Endothelial cell (in vitro differentiated cells): ENCODE data around the gene SLC27A1. TPM values are rescaled to one million over a fixed set of nuclear protein-coding genes. Genes with fewer than 3 reads are reported as not detected.
"Not testable (repeated sequence)": the region's sequence is repeated elsewhere in the genome, so short reads cannot be mapped to it uniquely, and the experiment has no call there.

Source experiments
- DNase-seq: peaks from one replicate; pipeline ENCODE4 v3.0.0; 2021; ENCODE audit warnings: low spot score
- H3K27ac Mint-ChIP-seq: one replicate; pipeline ENCODE4 v1.8.0; 2021; ENCODE audit warnings: mixed read lengths, inconsistent platforms; ENCODE audit not compliant: unreplicated experiment
- H3K27me3 Mint-ChIP-seq: one replicate; pipeline ENCODE4 v1.8.0; 2021; ENCODE audit warnings: mild to moderate bottlenecking, moderate library complexity, mixed read lengths, inconsistent platforms; ENCODE audit not compliant: unreplicated experiment
- H3K36me3 Mint-ChIP-seq: one replicate; pipeline ENCODE4 v1.8.0; 2021; ENCODE audit warnings: mild to moderate bottlenecking, low read depth, mixed read lengths, inconsistent platforms; ENCODE audit not compliant: unreplicated experiment
- H3K4me1 Mint-ChIP-seq: one replicate; pipeline ENCODE4 v1.8.0; 2021; ENCODE audit warnings: mild to moderate bottlenecking, mixed read lengths, inconsistent platforms; ENCODE audit not compliant: unreplicated experiment
- H3K4me3 Mint-ChIP-seq: one replicate; pipeline ENCODE4 v1.8.0; 2021; ENCODE audit warnings: mild to moderate bottlenecking, mixed read lengths, inconsistent platforms; ENCODE audit not compliant: unreplicated experiment
- H3K9me3 Mint-ChIP-seq: one replicate; pipeline ENCODE4 v1.8.0; 2021; ENCODE audit warnings: mixed read lengths, inconsistent platforms; ENCODE audit not compliant: unreplicated experiment
- CTCF ChIP-seq: fragments of 200-600 bp; sonication (generic); IDR thresholded peaks from one replicate; pipeline ENCODE4 v1.5.0; 2021; ENCODE audit warnings: antibody characterized with exemption; ENCODE audit not compliant: unreplicated experiment
- total RNA-seq: library from RNA; stranded (reverse); fragmentation: NEBNext Ultra II Directional; extraction: Animal tissue kit (Norgen Biotek cat#: 25700); gene quantifications from one replicate; pipeline ENCODE4 v1.2.1, GENCODE V29; 2021; ENCODE audit not compliant: unreplicated experiment

SLC27A1 gene
- total RNA-seq, 1 donor from 2014 or later = 30.2 TPM

- H3K27me3 Mint-ChIP-seq = peaks cover 7% of the 10 kb centered on the region
- no peaks in the 10 kb centered on the region for H3K36me3 Mint-ChIP-seq
- peak overlapping the region; percentile 91 for H3K27ac Mint-ChIP-seq
- peak; percentile 19 for DNase-seq
- H3K4me1 Mint-ChIP-seq = peaks cover 27% of the 10 kb centered on the region
- peak overlapping the region; percentile 97 for H3K4me3 Mint-ChIP-seq
- TF ChIP-seq CTCF = no peak
- H3K9me3 Mint-ChIP-seq = no peaks in the 10 kb centered on the region
These were observed 1.2 kb upstream of the SLC27A1 start for GRCh38 chr19:17469092-17469480.

GRCh38 chr19:17469481-17470067, 750 bp upstream of the SLC27A1 start:
- H3K27me3 Mint-ChIP-seq = peaks cover 7% of the 10 kb centered on the region
- DNase-seq = peak; percentile 89
- peak overlapping the region; percentile 91 for H3K27ac Mint-ChIP-seq
- H3K4me1 Mint-ChIP-seq = peaks cover 27% of the 10 kb centered on the region
- H3K4me3 Mint-ChIP-seq = peak overlapping the region; percentile 97
- no peaks in the 10 kb centered on the region for H3K9me3 Mint-ChIP-seq
- no peak for TF ChIP-seq CTCF
- H3K36me3 Mint-ChIP-seq = no peaks in the 10 kb centered on the region

GRCh38 chr19:17471410-17472125, 1.2 kb downstream of the SLC27A1 start:
- Mint-ChIP-seq H3K27me3 (peaks cover 8% of the 10 kb centered on the region), H3K4me3 (peak overlapping the region; percentile 88), H3K27ac (no peak overlapping the region), H3K36me3 (no peaks in the 10 kb centered on the region), H3K9me3 (no peaks in the 10 kb centered on the region), H3K4me1 (peaks cover 29% of the 10 kb centered on the region)
- DNase-seq = no peak
- TF ChIP-seq CTCF = no peak

- no peaks in the 10 kb centered on the region for H3K9me3 Mint-ChIP-seq
- H3K36me3 Mint-ChIP-seq = no peaks in the 10 kb centered on the region
- no peak overlapping the region for H3K27ac Mint-ChIP-seq
- H3K27me3 Mint-ChIP-seq = peaks cover 9% of the 10 kb centered on the region
- no peak overlapping the region for H3K4me3 Mint-ChIP-seq
- TF ChIP-seq CTCF = no peak
- H3K4me1 Mint-ChIP-seq = peaks cover 29% of the 10 kb centered on the region
- no peak for DNase-seq
These were observed 2.7 kb downstream of the SLC27A1 start for GRCh38 chr19:17473041-17473440.

GRCh38 chr19:17475011-17475540, 4.8 kb downstream of the SLC27A1 start:
- peaks cover 16% of the 10 kb centered on the region for H3K4me1 Mint-ChIP-seq
- H3K4me3 Mint-ChIP-seq, H3K36me3 Mint-ChIP-seq, H3K27ac Mint-ChIP-seq, DNase-seq, H3K9me3 Mint-ChIP-seq, H3K27me3 Mint-ChIP-seq: not testable (repeated sequence)
